Spleen (tissue), 11 donors: ENCODE results near the gene DCAF4. TPM values are rescaled to one million over a fixed set of nuclear protein-coding genes. Genes with fewer than 3 reads are reported as not detected.
A peak's percentile ranks its signal among the peaks of the same experiment; 100 is the strongest.
"Not testable (repeated sequence)": the region's sequence is repeated elsewhere in the genome, so short reads cannot be mapped to it uniquely, and the experiment has no call there.

Experiments
- DNase-seq: peaks from one replicate; pipeline ENCODE4 v3.0.0-alpha.2; 2020
- H3K27ac ChIP-seq, 8 donors: fragments of 200-600 bp; sonication (generic) in 7 of 8; 1 replicate in 4 of 8; 2 replicates in 4 of 8; pipeline versions ENCODE4 v1.5.0 to v1.8.0; 2016 to 2021; ENCODE audit warnings: inconsistent platforms in 4 of 8, mild to moderate bottlenecking in 4 of 8, moderate library complexity in 1 of 8
- H3K27me3 ChIP-seq, 7 donors: fragments of 200-600 bp; sonication (generic) in 6 of 7; replicated peaks in 1 of 7; 1 replicate in 4 of 7; 2 replicates in 3 of 7; pipeline versions ENCODE4 v1.5.0 to v1.8.0; 2016 to 2021; ENCODE audit warnings: inconsistent platforms in 3 of 7, mild to moderate bottlenecking in 1 of 7
- H3K36me3 ChIP-seq, 6 donors: fragments of 200-600 bp; sonication (generic) in 5 of 6; 1 replicate in 4 of 6; 2 replicates in 2 of 6; pipeline versions ENCODE4 v1.5.0 to v1.8.0; 2016 to 2021; ENCODE audit warnings: inconsistent platforms in 2 of 6
- H3K4me1 ChIP-seq, 6 donors: fragments of 200-600 bp; sonication (generic) in 5 of 6; 1 replicate in 3 of 6; 2 replicates in 3 of 6; pipeline versions ENCODE4 v1.5.0 to v1.8.0; 2016 to 2021; ENCODE audit warnings: inconsistent platforms in 3 of 6
- H3K4me3 ChIP-seq, 8 donors: fragments of 200-600 bp; sonication (generic) in 7 of 8; 1 replicate in 4 of 8; 2 replicates in 4 of 8; pipeline versions ENCODE4 v1.5.0 to v1.8.0; 2016 to 2021; ENCODE audit warnings: inconsistent platforms in 4 of 8, mild to moderate bottlenecking in 4 of 8, moderate library complexity in 2 of 8
- H3K9me3 ChIP-seq, 8 donors: fragments of 200-600 bp; sonication (generic) in 7 of 8; 1 replicate in 4 of 8; 2 replicates in 4 of 8; pipeline versions ENCODE4 v1.5.0 to v1.8.0; 2016 to 2021; ENCODE audit warnings: inconsistent platforms in 4 of 8
- POLR2A ChIP-seq, 3 donors: fragments of 450-650 bp; IDR thresholded peaks; one replicate each; pipeline ENCODE4 v1.5.1; 2017; ENCODE audit warnings: antibody characterized with exemption in 3 of 3, mild to moderate bottlenecking in 1 of 3
- POLR2AphosphoS5 ChIP-seq, 3 donors: sonication (generic); formaldehyde crosslinking; IDR thresholded peaks; one replicate each; pipeline ENCODE4 v1.5.1; 2017; ENCODE audit warnings: antibody characterized with exemption in 3 of 3
- WGBS, 5 donors: extraction: QIAGEN DNeasy Blood & Tissue Kit in 3 of 5; methylation state at CpG; one replicate each; pipeline versions ENCODE4 v1.1.5 to v1.1.7; 2013 to 2018; 5-methylcytosine and 5-hydroxymethylcytosine counted together
- intact Hi-C: fragments of 100-400 bp; cut with DNase I; formaldehyde crosslinking; loops from one replicate; pipeline ENCODE4 v1.15.0; 2023; ENCODE audit warnings: low total_unique reads
- polyA plus RNA-seq, 3 donors: library from polyadenylated mRNA; stranded (reverse); fragments of 200-250 nt; gene quantifications; one replicate each; pipeline ENCODE4 v1.2.1, GENCODE V29; 2013
- total RNA-seq, 7 donors: library from RNA; depleted of rRNA in 3 of 7; stranded (reverse); fragments of >200 nt in 3 of 7; fragmentation: NEBNext Ultra II Directional in 4 of 7; extraction: Animal tissue kit (Norgen Biotek cat#: 25700) in 4 of 7; gene quantifications; one replicate each; pipeline versions ENCODE4 v1.1.0 to v1.2.1, GENCODE V29; 2016 to 2021
- TF ChIP-seq, protein P1 (sequence below), 11 experiments: fragments of 200-600 bp in 7 of 11; fragments of 450-650 bp in 4 of 11; sonication (generic) in 4 of 11; IDR thresholded peaks in 8 of 11; conservative IDR thresholded peaks in 3 of 11; 1 replicate in 7 of 11; 2 replicates in 4 of 11; pipeline versions ENCODE4 v1.4.0 to v1.8.0; 2016 to 2021; ENCODE audit warnings: antibody characterized with exemption in 11 of 11, inconsistent platforms in 4 of 11, mild to moderate bottlenecking in 1 of 11
- donor health status: healthy with polysubstance abuse.
- donor health status: DM: no; HTN: no; CAD: no; lungs with moderate emphysema.
- donor health status: DM: no; HTN: no; CAD: no.
- donor health status: Bipolar disorder and iron deficiency.
- donor health status: healthy.
- donor health status: DM: no; HTN: no; CAD: no.
- donor health status: DM: yes; HTN: yes; CAD: no.

DCAF4 gene
- total and polyA plus RNA-seq, 10 donors: 7.7 to 25.0 (median 12.3) TPM

DNA sequence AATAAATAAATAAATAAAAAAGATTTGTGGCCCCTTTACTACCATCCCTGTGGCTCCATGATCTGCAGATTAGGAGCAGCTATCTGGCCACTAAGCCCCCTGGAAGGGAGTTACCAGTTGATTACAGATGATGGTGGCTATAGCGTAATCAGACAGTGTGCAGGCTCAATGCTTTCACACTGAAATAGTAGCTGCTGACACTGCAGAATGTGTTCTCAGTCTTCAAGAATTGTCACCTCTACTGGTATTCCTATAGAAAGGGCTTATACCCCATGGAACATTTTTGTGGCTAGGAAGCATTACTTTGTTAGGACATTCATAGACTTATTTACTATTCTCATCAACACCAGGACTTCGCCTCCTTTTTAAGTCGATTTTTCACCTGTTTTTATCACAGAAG lies 30.9 kb downstream of the DCAF4 start:
- H3K4me3 ChIP-seq: no peak overlapping the region
- H3K4me1 ChIP-seq: no peaks in the 10 kb centered on the region
- no peak overlapping the region for H3K27ac ChIP-seq
- H3K9me3 ChIP-seq: no peaks in the 10 kb centered on the region
- no peaks in the 10 kb centered on the region for H3K27me3 ChIP-seq
- intact Hi-C loops: no loop called here
- DNase-seq: no peak
- no peak for TF ChIP-seq POLR2AphosphoS5 (IDR thresholded peaks at IDR 0.05)
- TF ChIP-seq POLR2A (IDR thresholded peaks at IDR 0.05): no peak
- TF ChIP-seq, protein P1, sequence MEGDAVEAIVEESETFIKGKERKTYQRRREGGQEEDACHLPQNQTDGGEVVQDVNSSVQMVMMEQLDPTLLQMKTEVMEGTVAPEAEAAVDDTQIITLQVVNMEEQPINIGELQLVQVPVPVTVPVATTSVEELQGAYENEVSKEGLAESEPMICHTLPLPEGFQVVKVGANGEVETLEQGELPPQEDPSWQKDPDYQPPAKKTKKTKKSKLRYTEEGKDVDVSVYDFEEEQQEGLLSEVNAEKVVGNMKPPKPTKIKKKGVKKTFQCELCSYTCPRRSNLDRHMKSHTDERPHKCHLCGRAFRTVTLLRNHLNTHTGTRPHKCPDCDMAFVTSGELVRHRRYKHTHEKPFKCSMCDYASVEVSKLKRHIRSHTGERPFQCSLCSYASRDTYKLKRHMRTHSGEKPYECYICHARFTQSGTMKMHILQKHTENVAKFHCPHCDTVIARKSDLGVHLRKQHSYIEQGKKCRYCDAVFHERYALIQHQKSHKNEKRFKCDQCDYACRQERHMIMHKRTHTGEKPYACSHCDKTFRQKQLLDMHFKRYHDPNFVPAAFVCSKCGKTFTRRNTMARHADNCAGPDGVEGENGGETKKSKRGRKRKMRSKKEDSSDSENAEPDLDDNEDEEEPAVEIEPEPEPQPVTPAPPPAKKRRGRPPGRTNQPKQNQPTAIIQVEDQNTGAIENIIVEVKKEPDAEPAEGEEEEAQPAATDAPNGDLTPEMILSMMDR (IDR thresholded peaks at IDR 0.05 in 8 of 11, conservative IDR thresholded peaks at IDR 0.05 in 3 of 11): no peak
- peaks cover 0 to 87% (median 47%) of the 10 kb centered on the region in 6 donors for H3K36me3 ChIP-seq
- 89 to 97% (median 94%) methylated on average over 3 of the region's 3 CpGs for WGBS, 5 donors

DNA sequence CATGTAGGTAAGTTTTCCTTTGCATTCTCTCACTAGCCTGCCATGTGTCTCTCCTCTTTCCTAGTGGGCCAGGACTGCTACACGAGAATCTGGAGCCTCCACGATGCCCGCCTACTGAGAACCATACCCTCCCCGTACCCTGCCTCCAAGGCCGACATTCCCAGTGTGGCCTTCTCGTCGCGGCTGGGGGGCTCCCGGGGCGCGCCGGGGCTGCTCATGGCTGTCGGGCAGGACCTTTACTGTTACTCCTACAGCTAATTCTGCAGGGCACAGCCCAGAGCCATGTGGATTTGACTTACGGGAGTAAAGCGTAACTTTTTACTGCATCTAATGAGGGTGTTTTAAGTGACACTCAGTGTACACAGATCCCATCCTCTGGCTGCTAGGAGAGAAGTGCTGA lies 32.3 kb downstream of the DCAF4 start:
- Histone ChIP-seq H3K4me1 (no peaks in the 10 kb centered on the region), H3K36me3 (peaks cover 0 to 84% (median 47%) of the 10 kb centered on the region in 6 donors), H3K4me3 (no peak overlapping the region), H3K27ac (no peak overlapping the region), H3K27me3 (no peaks in the 10 kb centered on the region), H3K9me3 (no peaks in the 10 kb centered on the region)
- DNase-seq: no peak
- intact Hi-C loops: no loop called here
- 92 to 98% (median 96%) methylated on average over 15 of the region's 15 CpGs for WGBS, 5 donors
- TF ChIP-seq POLR2AphosphoS5 (IDR thresholded peaks at IDR 0.05): peak in 1 of 3 donors; percentile 25
- no peak for TF ChIP-seq POLR2A (IDR thresholded peaks at IDR 0.05)

DNA sequence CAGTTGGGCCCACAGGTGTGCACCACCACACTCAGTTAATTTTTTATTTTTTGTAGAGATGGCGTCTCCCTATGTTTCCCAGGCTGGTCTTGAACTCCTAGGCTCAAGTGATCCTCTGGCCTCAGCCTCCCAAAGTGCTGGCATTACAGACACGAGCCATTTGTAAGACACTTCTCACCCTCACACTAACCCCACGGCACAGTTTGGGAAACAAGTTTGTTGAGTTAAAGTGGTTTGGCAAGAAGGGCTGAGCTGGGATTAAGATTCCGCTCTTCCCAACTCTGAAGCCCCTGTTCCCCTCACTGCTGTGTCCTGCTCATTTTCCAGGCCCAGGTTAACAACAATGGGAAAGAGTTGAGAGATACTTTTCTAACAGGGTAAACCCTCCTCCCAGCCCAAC lies 34.8 kb downstream of the DCAF4 start:
- H3K27ac ChIP-seq, H3K9me3 ChIP-seq, H3K4me3 ChIP-seq, DNase-seq, intact Hi-C loops, H3K27me3 ChIP-seq, H3K4me1 ChIP-seq: not testable (repeated sequence)
- 94 to 97% (median 95%) methylated on average over 4 of the region's 4 CpGs for WGBS, 5 donors
- H3K36me3 ChIP-seq: peaks cover 0 to 64% (median 35%) of the 10 kb centered on the region in 6 donors

DNA sequence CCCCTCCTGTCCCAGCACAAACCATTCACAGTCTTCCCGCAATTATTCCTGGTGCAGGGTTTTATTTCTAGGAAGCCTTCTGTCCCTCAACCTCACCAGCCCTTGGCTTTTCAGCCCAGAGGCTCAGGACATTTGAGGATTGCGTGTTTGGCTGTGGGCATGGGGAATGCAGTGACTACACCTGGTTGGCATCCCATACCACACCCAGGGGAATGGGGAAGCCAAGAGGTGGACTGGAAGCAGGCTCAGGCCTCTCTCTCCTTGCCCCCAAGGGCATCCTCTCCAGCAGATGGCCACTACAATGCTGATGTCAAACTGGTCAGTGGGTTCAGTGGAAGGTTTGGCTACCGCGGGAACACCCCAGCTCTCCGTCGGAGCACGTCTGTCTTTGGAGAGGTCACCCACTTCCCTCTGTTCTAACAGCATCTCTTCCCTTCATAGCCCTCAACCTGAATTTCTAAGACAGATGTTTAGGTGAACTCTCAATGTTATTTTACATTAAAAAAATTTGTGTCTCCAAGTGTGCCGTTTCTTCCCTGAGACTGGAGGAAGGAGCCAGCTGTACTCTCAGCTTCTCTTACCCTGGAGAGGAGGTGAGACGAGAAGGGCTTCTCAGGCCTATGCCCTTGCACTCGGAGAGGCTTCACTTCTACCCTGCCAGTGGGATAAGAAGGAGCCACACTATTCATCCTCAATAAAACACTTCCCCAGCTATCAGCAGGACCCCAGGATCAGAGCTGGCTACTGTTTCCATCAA lies 35.5 kb downstream of the DCAF4 start:
- Histone ChIP-seq H3K4me3 (no peak overlapping the region), H3K36me3 (peaks cover 0 to 61% (median 28%) of the 10 kb centered on the region in 6 donors), H3K9me3 (no peaks in the 10 kb centered on the region), H3K27me3 (no peaks in the 10 kb centered on the region), H3K4me1 (no peaks in the 10 kb centered on the region), H3K27ac (peak overlapping the region in 3 of 8 donors; percentile 8 to 36 (median 29))
- TF ChIP-seq POLR2AphosphoS5 (IDR thresholded peaks at IDR 0.05) (no peak), POLR2A (IDR thresholded peaks at IDR 0.05) (no peak)
- TF ChIP-seq, protein P1 (IDR thresholded peaks at IDR 0.05 in 8 of 11, conservative IDR thresholded peaks at IDR 0.05 in 3 of 11): no peak
- 85 to 90% (median 87%) methylated on average over 10 of the region's 10 CpGs for WGBS, 5 donors
- DNase-seq: no peak
- intact Hi-C loops: no loop called here

DNA sequence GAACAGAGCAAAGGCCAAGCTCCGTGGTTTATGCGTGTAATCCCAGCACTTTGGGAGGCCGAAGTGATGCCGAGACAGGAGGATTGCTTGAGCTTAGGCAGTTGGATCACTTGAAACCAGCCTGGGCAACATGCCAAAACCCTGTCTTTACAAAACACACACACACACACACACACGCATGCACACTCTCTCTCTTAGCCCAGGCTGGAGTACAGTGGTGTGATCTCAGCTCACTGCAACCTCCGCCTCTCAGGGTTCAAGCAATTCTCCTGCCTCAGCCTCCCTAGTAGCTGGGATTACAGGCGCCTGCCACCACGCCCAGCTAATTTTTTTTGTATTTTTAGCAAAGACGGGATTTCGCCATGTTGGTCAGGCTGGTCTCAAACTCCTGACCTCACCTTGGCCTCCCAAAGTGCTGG lies 36.1 kb downstream of the DCAF4 start:
- not testable (repeated sequence) for H3K9me3 ChIP-seq
- 65 to 77% (median 70%) methylated on average over 8 to 10 of the region's 10 CpGs for WGBS, 5 donors

More for the DNA sequence above, 36.1 kb downstream of the DCAF4 start:
- H3K4me1 ChIP-seq, H3K27me3 ChIP-seq, intact Hi-C loops, DNase-seq, H3K4me3 ChIP-seq: not testable (repeated sequence)
- H3K36me3 ChIP-seq: peaks cover 0 to 60% (median 23%) of the 10 kb centered on the region in 6 donors
- peak overlapping the region in 3 of 8 donors; percentile 8 to 36 (median 29) for H3K27ac ChIP-seq
